ENCODE results near the gene IFIT1B. TPM values are rescaled to one million over a fixed set of nuclear protein-coding genes. Genes with fewer than 3 reads are reported as not detected.

Gene IFIT1B
- total RNA-seq, 1 experiment from 2014 or later = not detected

- H3K4me2 ChIP-seq = no peak overlapping the region
- H3K4me1 ChIP-seq (replicated peaks; ENCODE audit: insufficient read depth) = no peaks in the 10 kb centered on the region
- no peak overlapping the region for H3K4me3 ChIP-seq
- no peak for DNase-seq
- H3K9me3 ChIP-seq (ENCODE audit: insufficient read depth, low read depth) = no peaks in the 10 kb centered on the region
- no peaks in the 10 kb centered on the region for H3K79me2 ChIP-seq (ENCODE audit: low read depth)
- no peaks in the 10 kb centered on the region for H4K20me1 ChIP-seq (ENCODE audit: insufficient read depth)
- no peaks in the 10 kb centered on the region for H3K36me3 ChIP-seq (ENCODE audit: low read depth)
- TF ChIP-seq CTCF (conservative IDR thresholded peaks at IDR 0.05) (no peak), EZH2 (IDR thresholded peaks at IDR 0.05; ENCODE audit: low read depth) (no peak)
- BruUV-seq (replicated peaks) = no TSS peak
- H3K27ac ChIP-seq = no peak overlapping the region
- ChIA-PET POLR2A (ENCODE audit: unreplicated experiment) (no interaction called here), CTCF (no interaction called here)
- no peak overlapping the region for H2AFZ ChIP-seq
- H3F3A ChIP-seq (ENCODE audit: insufficient read depth, low read depth) = no peaks in the 10 kb centered on the region
- H3K9me2 ChIP-seq (ENCODE audit: insufficient read depth) = no peaks in the 10 kb centered on the region; the same call in 1 of the 2 replicates
- intact Hi-C loops (cut with micrococcal nuclease; ENCODE audit: unreplicated experiment) = no loop called here
- H3K27me3 ChIP-seq (ENCODE audit: insufficient read depth, low read depth) = no peaks in the 10 kb centered on the region
Measured at GRCh38 chr10:89360157-89360556, 17.7 kb upstream of the IFIT1B start.

- no peaks in the 10 kb centered on the region for H3K36me3 ChIP-seq (ENCODE audit: low read depth)
- no peak overlapping the region for H3K4me3 ChIP-seq
- POLR2A ChIA-PET (ENCODE audit: unreplicated experiment) = no interaction called here
- intact Hi-C loops (cut with micrococcal nuclease; ENCODE audit: unreplicated experiment) = no loop called here
- DNase-seq = no peak
- no peak for TF ChIP-seq EZH2 (IDR thresholded peaks at IDR 0.05; ENCODE audit: low read depth)
- no peak for TF ChIP-seq CTCF (conservative IDR thresholded peaks at IDR 0.05)
- no peaks in the 10 kb centered on the region for H3K4me1 ChIP-seq (replicated peaks; ENCODE audit: insufficient read depth)
- no TSS peak for BruUV-seq (replicated peaks)
- H3F3A ChIP-seq (ENCODE audit: insufficient read depth, low read depth) = no peaks in the 10 kb centered on the region
- no peak overlapping the region for H2AFZ ChIP-seq
- CTCF ChIA-PET = no interaction called here
- H3K79me2 ChIP-seq (ENCODE audit: low read depth) = no peaks in the 10 kb centered on the region
- no peaks in the 10 kb centered on the region for H3K9me3 ChIP-seq (ENCODE audit: insufficient read depth, low read depth)
- no peak overlapping the region for H3K27ac ChIP-seq
- no peaks in the 10 kb centered on the region for H4K20me1 ChIP-seq (ENCODE audit: insufficient read depth)
- no peak overlapping the region for H3K4me2 ChIP-seq
- no peaks in the 10 kb centered on the region for H3K27me3 ChIP-seq (ENCODE audit: insufficient read depth, low read depth)
- no peaks in the 10 kb centered on the region; the same call in 1 of the 2 replicates for H3K9me2 ChIP-seq (ENCODE audit: insufficient read depth)
Measured at GRCh38 chr10:89362929-89363328, 14.9 kb upstream of the IFIT1B start.

- intact Hi-C loops (cut with micrococcal nuclease; ENCODE audit: unreplicated experiment) = no loop called here
- CTCF ChIA-PET = interaction anchor here (0.7 kb wide), 1 partner anchor 40 kb away, joined by 6 read pairs; no protein-coding TSS in a partner anchor
- POLR2A ChIA-PET (ENCODE audit: unreplicated experiment) = no interaction called here
Measured at GRCh38 chr10:89363729-89364442, 14.0 kb upstream of the IFIT1B start.

More at GRCh38 chr10:89363729-89364442, 14.0 kb upstream of the IFIT1B start:
- Histone ChIP-seq H3K79me2 (ENCODE audit: low read depth) (no peaks in the 10 kb centered on the region), H3K27me3 (ENCODE audit: insufficient read depth, low read depth) (no peaks in the 10 kb centered on the region), H3K4me3 (no peak overlapping the region), H3K4me2 (no peak overlapping the region), H3K36me3 (ENCODE audit: low read depth) (no peaks in the 10 kb centered on the region), H4K20me1 (ENCODE audit: insufficient read depth) (no peaks in the 10 kb centered on the region), H3K4me1 (replicated peaks; ENCODE audit: insufficient read depth) (no peaks in the 10 kb centered on the region), H2AFZ (no peak overlapping the region), H3K9me2 (ENCODE audit: insufficient read depth) (no peaks in the 10 kb centered on the region), H3K9me3 (ENCODE audit: insufficient read depth, low read depth) (no peaks in the 10 kb centered on the region), H3K27ac (no peak overlapping the region), H3F3A (ENCODE audit: insufficient read depth, low read depth) (no peaks in the 10 kb centered on the region)
- no TSS peak for BruUV-seq (replicated peaks)
- no peak for DNase-seq
- no peak for TF ChIP-seq CTCF (conservative IDR thresholded peaks at IDR 0.05)
- TF ChIP-seq EZH2 (IDR thresholded peaks at IDR 0.05; ENCODE audit: low read depth) = no peak

All from PC-9 (cell line).